Vein endothelial cell (primary cell): ENCODE measurements around the gene DIPK1A. TPM values are rescaled to one million over a fixed set of nuclear protein-coding genes. Genes with fewer than 3 reads are reported as not detected.

Experiments
- small RNA-seq: library from RNA; depleted of rRNA; stranded (forward); fragments of <200 nt; gene quantifications from one replicate; pipeline ENCODE3, GENCODE V24; 2012
- total RNA-seq: library from RNA; depleted of rRNA; stranded (reverse); fragments of >200 nt; gene quantifications from 2 replicates; pipeline ENCODE4 v1.2.3, GENCODE V29; 2012

DIPK1A gene
- total RNA-seq = 0.65 and 0.67 TPM in 2 replicates

GRCh38 chr1:92961131-92961895 is at the start of gene DIPK1A:
DIPK1A (minus strand) TSS chr1:92961462; CDS start chr1:92961429, 33 bp downstream.

GRCh38 chr1:92831762-92832536 is 129.3 kb downstream of the DIPK1A start, which contains the start of gene RPL5:
RPL5 (plus strand) TSS chr1:92832040; CDS start chr1:92832115, 75 bp downstream.

Small RNAs within 50 kb of the gene (small RNA-seq; reads per million reads assigned to genes)
- gene RF00432 (not detected), gene RN7SL692P (not detected), gene RNU6-210P (not detected), gene RNU6-970P (not detected), gene SNORA66 (144 reads per million, percentile 99 among the genes with 10 or more reads in this experiment), gene SNORD21 (not detected)

Other genes starting within 250 kb of the DIPK1A start
- gene EVI5, start 176.4 kb downstream of the DIPK1A start, total RNA-seq = 21.2 and 34.6 TPM in 2 replicates
- 1,117 and 1,288 TPM in 2 replicates for gene RPL5, start 129.4 kb downstream of the DIPK1A start, total RNA-seq
- gene MTF2, start 117.8 kb upstream of the DIPK1A start, total RNA-seq = 39.8 and 40.8 TPM in 2 replicates
- gene TMED5, start 219.0 kb upstream of the DIPK1A start, total RNA-seq = 60.1 and 60.9 TPM in 2 replicates
- gene CCDC18, start 219.3 kb upstream of the DIPK1A start, total RNA-seq = 4.6 and 9.3 TPM in 2 replicates